Gastroesophageal sphincter (tissue), 4 donors: ENCODE results near the gene SPAST. TPM values are rescaled to one million over a fixed set of nuclear protein-coding genes. Genes with fewer than 3 reads are reported as not detected.
A peak's percentile ranks its signal among the peaks of the same experiment; 100 is the strongest.
"Not testable (repeated sequence)": the region's sequence is repeated elsewhere in the genome, so short reads cannot be mapped to it uniquely, and the experiment has no call there.

ENCODE experiments used
- ATAC-seq: fragments of 150-250 bp; one replicate; pipeline ENCODE4 v1.9.1; 2016; ENCODE audit warnings: mild to moderate bottlenecking, moderate library complexity
- H3K27ac ChIP-seq, 4 donors: fragments of 200-600 bp; sonication (generic) in 3 of 4; 1 replicate in 3 of 4; 2 replicates in 1 of 4; pipeline ENCODE4 v1.5.1; 2016 to 2019
- H3K27me3 ChIP-seq: fragments of 200-600 bp; sonication (generic); one replicate; pipeline ENCODE4 v1.5.1; 2019
- H3K36me3 ChIP-seq, 2 donors: fragments of 200-600 bp; sonication (generic); one replicate each; pipeline ENCODE4 v1.5.1; 2019; ENCODE audit warnings: control low read depth in 1 of 2
- H3K4me1 ChIP-seq, 3 donors: fragments of 200-600 bp; sonication (generic); 1 replicate in 2 of 3; 2 replicates in 1 of 3; pipeline ENCODE4 v1.5.1; 2016 to 2019; ENCODE audit warnings: control low read depth in 2 of 3
- H3K4me3 ChIP-seq, 2 donors: fragments of 200-600 bp; sonication (generic); one replicate each; pipeline ENCODE4 v1.5.1; 2019; ENCODE audit warnings: mild to moderate bottlenecking in 1 of 2, moderate library complexity in 1 of 2
- H3K9me3 ChIP-seq, 3 donors: fragments of 200-600 bp; sonication (generic); one replicate each; pipeline ENCODE4 v1.5.1; 2017 to 2019; ENCODE audit warnings: control low read depth in 2 of 3
- EP300 ChIP-seq: sonication (generic); formaldehyde crosslinking; IDR thresholded peaks from one replicate; pipeline ENCODE4 v1.6.1; 2017; ENCODE audit warnings: antibody characterized with exemption, mild to moderate bottlenecking
- POLR2A ChIP-seq, 2 donors: fragments of 450-650 bp; IDR thresholded peaks; one replicate each; pipeline ENCODE4 v1.6.1; 2017; ENCODE audit warnings: antibody characterized with exemption in 2 of 2, mild to moderate bottlenecking in 2 of 2, moderate library complexity in 1 of 2
- POLR2AphosphoS5 ChIP-seq: sonication (generic); formaldehyde crosslinking; IDR thresholded peaks from one replicate; pipeline ENCODE4 v1.6.1; 2017; ENCODE audit warnings: antibody characterized with exemption
- WGBS, 2 donors: methylation state at CpG; one replicate each; pipeline ENCODE4 v1.1.5; 2018; ENCODE audit warnings: low coverage in 1 of 2; 5-methylcytosine and 5-hydroxymethylcytosine counted together
- total RNA-seq, 4 donors: library from RNA; depleted of rRNA; stranded (reverse); fragments of >200 nt; gene quantifications; one replicate each; pipeline ENCODE4 v1.1.0, GENCODE V29; 2016
- TF ChIP-seq, protein P1 (sequence below), 4 experiments: fragments of 200-600 bp in 2 of 4; fragments of 450-650 bp in 2 of 4; sonication (generic) in 1 of 4; IDR thresholded peaks; one replicate each; pipeline ENCODE4 v1.5.1; 2017 to 2019; ENCODE audit warnings: antibody characterized with exemption in 4 of 4, mild to moderate bottlenecking in 2 of 4, moderate library complexity in 2 of 4

SPAST gene
- total RNA-seq, 4 donors from 2014 or later, result 14.7 to 24.6 (median 15.6) TPM

DNA sequence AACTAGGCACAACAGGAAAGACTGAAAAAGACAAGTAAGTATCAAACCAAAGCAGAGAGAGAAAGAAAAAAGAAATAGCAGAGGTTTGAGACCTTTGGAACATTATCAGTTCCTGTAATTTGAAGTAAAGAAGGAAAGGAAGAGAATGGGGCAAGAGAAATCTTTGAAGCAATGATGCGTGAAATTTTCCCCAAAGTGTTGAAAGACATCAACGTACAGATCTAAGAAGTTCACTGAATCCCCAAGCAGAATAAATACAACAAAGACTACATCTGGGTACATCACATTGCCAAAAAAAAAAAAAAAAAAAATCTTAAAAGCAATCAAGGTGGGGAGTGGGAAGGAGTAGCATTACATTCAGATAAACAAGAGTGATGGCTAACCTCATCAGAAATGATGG is 96.3 kb downstream of the SPAST start:
- Histone ChIP-seq H3K4me1 (peaks cover 0 to 5% (median 0%) of the 10 kb centered on the region in 3 donors), H3K9me3 (no peaks in the 10 kb centered on the region), H3K27me3 (no peaks in the 10 kb centered on the region), H3K27ac (no peak overlapping the region), H3K36me3 (peaks cover 0 to 21% of the 10 kb centered on the region in 2 donors), H3K4me3 (no peak overlapping the region)
- WGBS, 2 donors, result 94 to 100% methylated on average over 1 to 2 of the region's 2 CpGs
- TF ChIP-seq EP300 (no peak), POLR2AphosphoS5 (no peak), POLR2A (IDR thresholded peaks at IDR 0.05) (no peak)
- TF ChIP-seq, protein P1, sequence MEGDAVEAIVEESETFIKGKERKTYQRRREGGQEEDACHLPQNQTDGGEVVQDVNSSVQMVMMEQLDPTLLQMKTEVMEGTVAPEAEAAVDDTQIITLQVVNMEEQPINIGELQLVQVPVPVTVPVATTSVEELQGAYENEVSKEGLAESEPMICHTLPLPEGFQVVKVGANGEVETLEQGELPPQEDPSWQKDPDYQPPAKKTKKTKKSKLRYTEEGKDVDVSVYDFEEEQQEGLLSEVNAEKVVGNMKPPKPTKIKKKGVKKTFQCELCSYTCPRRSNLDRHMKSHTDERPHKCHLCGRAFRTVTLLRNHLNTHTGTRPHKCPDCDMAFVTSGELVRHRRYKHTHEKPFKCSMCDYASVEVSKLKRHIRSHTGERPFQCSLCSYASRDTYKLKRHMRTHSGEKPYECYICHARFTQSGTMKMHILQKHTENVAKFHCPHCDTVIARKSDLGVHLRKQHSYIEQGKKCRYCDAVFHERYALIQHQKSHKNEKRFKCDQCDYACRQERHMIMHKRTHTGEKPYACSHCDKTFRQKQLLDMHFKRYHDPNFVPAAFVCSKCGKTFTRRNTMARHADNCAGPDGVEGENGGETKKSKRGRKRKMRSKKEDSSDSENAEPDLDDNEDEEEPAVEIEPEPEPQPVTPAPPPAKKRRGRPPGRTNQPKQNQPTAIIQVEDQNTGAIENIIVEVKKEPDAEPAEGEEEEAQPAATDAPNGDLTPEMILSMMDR (IDR thresholded peaks at IDR 0.05), result no peak
- no peak for ATAC-seq

- TF ChIP-seq, protein P1 (IDR thresholded peaks at IDR 0.05), result no peak
- no peak for TF ChIP-seq EP300
- no peak for TF ChIP-seq POLR2AphosphoS5
- TF ChIP-seq POLR2A (IDR thresholded peaks at IDR 0.05), result no peak
- Histone ChIP-seq H3K9me3 (no peaks in the 10 kb centered on the region), H3K27ac (no peak overlapping the region), H3K4me3 (no peak overlapping the region), H3K27me3 (no peaks in the 10 kb centered on the region), H3K4me1 (peaks cover 0 to 11% (median under 1%) of the 10 kb centered on the region in 3 donors), H3K36me3 (peaks cover 0 to 6% of the 10 kb centered on the region in 2 donors)
- 70 to 100% methylated on average over 1 to 2 of the region's 2 CpGs for WGBS, 2 donors
- ATAC-seq, result no peak
These were observed 97.9 kb downstream of the SPAST start for GRCh38 chr2:32161296-32161695.

DNA sequence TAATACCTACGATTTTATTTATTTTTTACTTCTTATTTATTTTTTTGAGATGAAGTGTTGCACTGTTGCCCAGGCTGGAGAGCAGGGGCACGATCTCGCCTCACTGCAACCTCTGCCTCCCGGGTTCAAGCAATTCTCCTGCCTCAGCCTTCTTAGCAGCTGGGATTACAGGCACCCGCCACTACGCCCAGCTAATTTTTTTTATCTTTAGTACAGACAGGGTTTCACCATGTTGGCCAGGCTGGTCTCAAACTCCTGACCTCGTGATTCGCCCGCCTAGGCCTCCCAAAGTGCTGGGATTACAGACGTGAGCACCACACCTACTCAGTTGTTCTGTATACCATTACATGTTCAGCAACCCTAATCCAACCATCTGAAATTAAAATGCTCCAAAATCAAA is 100.9 kb downstream of the SPAST start:
- not testable (repeated sequence) for H3K27me3 ChIP-seq, H3K4me3 ChIP-seq, H3K9me3 ChIP-seq, ATAC-seq, H3K27ac ChIP-seq, H3K36me3 ChIP-seq
- WGBS, 2 donors, result 81 to 91% methylated on average over 3 to 8 of the region's 10 CpGs
- peaks cover 0 to 23% (median 6%) of the 10 kb centered on the region in 3 donors for H3K4me1 ChIP-seq

DNA sequence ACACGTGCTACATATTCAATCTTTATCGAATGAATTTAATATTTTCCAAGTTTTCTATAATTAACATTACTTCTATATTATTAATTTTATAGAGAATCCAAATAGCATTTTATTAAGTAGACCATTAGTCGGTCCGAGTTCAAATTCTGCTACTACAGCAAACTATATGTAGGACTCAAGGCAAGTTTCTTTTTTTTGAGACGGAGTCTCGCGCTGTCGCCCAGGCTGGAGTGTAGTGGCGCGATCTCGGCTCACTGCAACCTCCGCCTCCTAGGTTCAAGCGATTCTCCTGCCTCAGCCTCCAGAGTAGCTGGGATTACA is 101.6 kb downstream of the SPAST start:
- H3K36me3 ChIP-seq, H3K9me3 ChIP-seq, H3K27me3 ChIP-seq: not testable (repeated sequence)
- peak; percentile 2 for ATAC-seq
- Histone ChIP-seq H3K4me3 (peak overlapping the region; percentile 73 to 83), H3K4me1 (peaks cover 0 to 23% (median 6%) of the 10 kb centered on the region in 3 donors), H3K27ac (peak overlapping the region; percentile 68 to 93 (median 88))
- WGBS, 2 donors, result 6 to 10% methylated on average over 10 to 13 of the region's 13 CpGs

DNA sequence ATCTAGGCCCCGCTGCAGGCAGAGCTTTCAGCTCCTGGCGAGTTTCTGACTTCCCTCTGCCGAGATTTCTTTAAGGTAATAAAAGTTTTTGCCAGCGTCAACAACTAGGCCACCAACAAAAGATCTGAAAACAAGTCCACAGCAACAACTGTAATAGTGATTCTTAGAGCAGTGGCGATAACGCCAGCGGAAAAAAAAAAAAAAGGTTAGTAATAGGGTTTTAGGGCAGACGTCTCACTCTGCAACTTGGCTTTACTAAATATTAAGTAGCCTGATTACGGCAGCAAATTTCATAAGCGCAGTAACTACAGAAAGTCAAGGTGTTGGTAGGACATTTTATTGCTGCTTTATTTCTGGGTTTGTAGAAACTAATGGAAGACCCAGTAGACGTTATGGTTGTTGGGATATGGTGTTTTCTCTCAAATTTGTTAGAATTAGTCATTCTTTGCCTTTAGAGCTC is 102.8 kb downstream of the SPAST start:
- H3K27me3 ChIP-seq, result no peaks in the 10 kb centered on the region
- peaks cover 0 to 23% (median 6%) of the 10 kb centered on the region in 3 donors for H3K4me1 ChIP-seq
- TF ChIP-seq POLR2AphosphoS5 (no peak), POLR2A (IDR thresholded peaks at IDR 0.05) (no peak), EP300 (no peak)
- TF ChIP-seq, protein P1 (IDR thresholded peaks at IDR 0.05), result no peak
- H3K4me3 ChIP-seq, result peak overlapping the region; percentile 73 to 83
- H3K9me3 ChIP-seq, result no peaks in the 10 kb centered on the region
- H3K36me3 ChIP-seq, result no peaks in the 10 kb centered on the region
- H3K27ac ChIP-seq, result peak overlapping the region; percentile 51 to 93 (median 88)
- 5% methylated on average over 7 to 9 of the region's 11 CpGs for WGBS, 2 donors
- ATAC-seq, result no peak

DNA sequence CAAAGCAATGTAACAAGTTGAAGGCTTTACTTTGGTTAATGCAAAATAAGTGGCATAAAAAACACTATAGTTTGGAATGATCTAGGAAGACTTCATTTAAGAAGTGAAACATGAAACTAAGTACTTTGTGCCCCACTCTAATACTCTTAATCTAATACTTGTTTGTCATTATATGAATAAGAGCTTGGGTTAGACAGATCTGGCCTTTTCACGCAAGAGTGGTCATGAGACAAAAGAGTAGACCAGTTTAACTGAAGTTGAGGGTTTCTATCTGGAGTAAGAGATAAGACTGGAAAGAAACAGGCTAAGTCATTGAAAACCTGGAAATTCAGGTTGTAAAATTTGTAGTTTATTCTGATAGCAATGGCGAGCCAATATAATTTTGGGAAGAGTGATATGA is 105.2 kb downstream of the SPAST start:
- H3K27ac ChIP-seq, result no peak overlapping the region
- peaks cover 0 to 23% (median 6%) of the 10 kb centered on the region in 3 donors for H3K4me1 ChIP-seq
- ATAC-seq, result no peak
- TF ChIP-seq, protein P1 (IDR thresholded peaks at IDR 0.05), result no peak
- TF ChIP-seq POLR2AphosphoS5 (no peak), POLR2A (IDR thresholded peaks at IDR 0.05) (no peak), EP300 (no peak)
- WGBS, 2 donors, result 85 to 100% methylated on average over 1 of the region's 2 CpGs
- no peaks in the 10 kb centered on the region for H3K27me3 ChIP-seq
- H3K4me3 ChIP-seq, result no peak overlapping the region
- H3K36me3 ChIP-seq, result peaks cover 0 to 18% of the 10 kb centered on the region in 2 donors
- no peaks in the 10 kb centered on the region for H3K9me3 ChIP-seq
